Hematopoietic multipotent progenitor cell treated with erythropoietin and hydrocortisone succinate and interleukin-3 and kit ligand, for 17 days (in vitro differentiated cells): ENCODE data around the gene PLEKHA1.

Source experiments
- DNase-seq: peaks from one replicate; pipeline ENCODE4 v3.0.0-alpha.2; 2015; ENCODE audit warnings: low spot score

PLEKHA1 gene

GRCh38 chr10:122347170-122347841 lies 27.2 kb upstream of the PLEKHA1 start:
- no peak for DNase-seq

DNA sequence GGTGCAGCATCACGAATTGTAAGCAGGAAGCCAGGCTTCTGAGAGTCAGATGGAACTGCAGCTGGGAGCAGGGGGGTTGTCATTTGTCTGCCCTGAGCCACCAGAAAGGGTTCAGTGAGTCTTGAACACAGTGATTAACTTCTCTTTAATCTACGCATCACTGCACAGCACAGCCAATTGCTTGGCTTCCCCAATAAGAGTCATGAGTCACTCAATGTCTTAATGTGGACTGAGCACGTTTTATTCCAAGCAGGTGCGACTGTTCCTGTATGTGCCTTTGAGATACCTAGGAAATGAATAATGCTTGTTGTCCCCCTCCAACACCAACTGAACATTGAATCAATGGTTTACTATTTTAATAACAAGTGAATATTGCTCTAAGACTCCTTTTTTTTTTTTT lies 26.0 kb upstream of the PLEKHA1 start:
- no peak for DNase-seq

DNA sequence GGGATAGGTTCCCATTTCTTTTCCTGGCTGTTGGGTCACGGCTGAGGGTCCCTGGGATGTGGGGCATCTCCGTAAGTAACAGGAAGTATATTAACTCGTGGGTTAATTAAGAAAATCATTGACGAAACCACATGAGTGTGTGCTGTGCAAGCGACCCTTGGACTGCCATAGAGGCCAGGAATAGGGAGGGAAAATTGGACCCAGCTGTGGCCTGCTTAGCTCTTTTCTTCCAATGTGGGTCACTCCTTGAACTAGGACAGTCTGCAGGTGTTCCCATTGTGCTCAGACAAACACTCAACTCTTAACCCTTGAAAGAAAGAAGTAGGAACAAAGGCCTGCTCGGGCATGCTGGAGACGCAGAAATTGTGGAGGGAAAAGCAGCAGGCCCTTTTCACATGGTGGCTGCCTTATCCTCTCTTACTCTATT lies 25.6 kb upstream of the PLEKHA1 start:
- DNase-seq: no peak

DNA sequence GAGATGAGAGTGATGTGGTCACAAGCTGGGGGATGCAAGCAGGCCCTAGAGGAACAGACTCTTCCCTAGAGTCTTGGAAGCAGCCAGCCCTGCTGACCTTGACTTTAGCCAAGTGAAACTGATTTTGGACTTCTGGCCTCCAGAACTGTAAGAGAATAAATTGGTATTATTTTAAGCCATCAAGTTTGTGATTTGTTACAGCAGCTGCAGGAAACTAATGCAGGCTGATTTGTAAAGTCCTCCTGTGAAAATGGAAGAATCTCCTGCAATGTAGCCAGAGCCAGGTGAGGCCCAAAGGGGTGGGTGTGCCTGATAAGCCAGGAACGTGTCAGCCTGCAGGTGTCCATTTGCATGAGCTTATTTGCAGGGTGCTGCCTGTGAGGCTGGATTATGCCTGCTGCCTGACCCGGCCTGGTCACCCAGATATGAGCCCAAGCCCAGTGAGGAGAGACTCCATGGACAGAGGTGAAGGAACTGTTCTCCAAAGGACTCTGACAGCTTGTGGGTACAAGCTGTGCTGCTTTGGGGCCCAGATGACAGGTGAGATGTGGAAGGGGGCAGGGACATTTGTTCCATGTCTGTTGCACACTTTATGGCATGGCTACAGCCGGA lies 24.6 kb upstream of the PLEKHA1 start:
- no peak for DNase-seq

DNA sequence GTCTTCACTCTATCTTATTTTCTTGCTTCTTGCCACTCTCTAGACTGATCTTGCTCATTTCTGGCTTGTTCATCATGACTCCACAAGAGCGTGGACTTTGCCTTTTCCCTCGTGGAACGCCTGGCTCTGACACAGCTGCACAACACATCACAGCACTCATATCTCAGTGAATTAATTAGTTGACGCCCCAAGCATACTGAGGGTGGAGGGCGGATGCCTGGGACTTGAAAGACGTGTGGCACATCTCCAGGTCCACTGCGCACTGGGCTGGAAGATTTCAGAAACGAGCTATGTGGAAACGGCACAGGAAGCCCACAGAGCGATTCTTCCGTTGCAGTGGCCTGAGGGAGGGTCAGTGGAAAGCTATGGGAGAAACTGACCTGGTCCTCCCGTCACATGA lies 23.6 kb upstream of the PLEKHA1 start:
- no peak for DNase-seq

GRCh38 chr10:122352817-122353525 lies 21.5 kb upstream of the PLEKHA1 start:
- DNase-seq: no peak

DNA sequence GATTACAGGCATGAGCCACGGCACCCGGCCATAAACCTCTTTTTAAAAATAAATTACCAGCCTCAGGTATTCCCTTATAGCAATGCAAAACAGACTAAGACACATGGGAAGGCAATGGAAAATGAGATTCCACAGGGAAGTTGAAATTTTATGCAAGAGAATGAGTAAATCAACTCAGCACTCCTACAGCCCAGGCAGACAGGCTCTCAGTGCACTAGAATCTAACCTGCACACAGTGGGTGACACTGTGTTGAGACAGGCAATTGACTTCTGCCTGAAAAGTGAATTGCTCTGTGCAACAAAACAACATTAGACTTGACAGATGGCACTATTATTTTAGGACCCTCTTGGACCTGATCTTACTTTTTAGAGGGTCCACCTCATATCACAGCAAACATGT lies 20.1 kb upstream of the PLEKHA1 start:
- no peak for DNase-seq

GRCh38 chr10:122357685-122358084 lies 16.8 kb upstream of the PLEKHA1 start:
- DNase-seq: no peak

DNA sequence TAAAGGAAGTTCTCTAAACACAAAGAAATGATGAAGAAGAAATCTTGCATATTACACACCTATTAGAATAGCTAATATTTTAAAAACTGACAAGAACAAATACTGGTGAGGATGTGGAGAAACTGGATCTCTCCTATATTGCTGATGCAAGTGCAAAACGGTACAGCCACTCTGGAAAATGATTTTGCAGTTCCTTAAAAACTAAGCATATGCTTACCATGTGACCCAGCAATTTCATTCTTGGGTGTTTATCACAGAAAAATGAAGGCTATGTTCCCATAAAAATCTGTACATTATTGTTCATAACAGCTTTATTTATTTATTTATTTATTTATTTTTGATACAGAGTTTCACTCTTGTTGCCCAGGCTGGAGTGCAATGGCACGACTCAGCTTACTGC lies 14.9 kb upstream of the PLEKHA1 start:
- no peak for DNase-seq

DNA sequence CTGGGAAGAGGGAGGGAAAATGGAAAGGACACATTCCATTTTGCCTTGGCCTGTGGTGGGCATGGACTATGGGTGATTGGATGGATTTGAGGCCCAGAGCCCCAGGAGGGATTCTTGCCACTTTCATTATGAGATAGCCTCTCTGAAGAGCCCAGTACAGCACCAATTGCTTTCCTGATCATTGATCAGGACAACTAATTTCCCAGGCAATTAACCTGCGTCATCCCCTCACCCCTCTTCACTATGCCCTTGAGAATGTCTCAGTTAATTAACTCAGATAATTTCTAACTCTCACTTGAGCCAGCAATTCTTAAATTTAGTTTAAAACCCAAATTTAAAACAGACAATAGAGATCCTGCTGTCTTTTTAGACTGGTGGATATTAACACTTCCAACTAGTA lies 13.5 kb upstream of the PLEKHA1 start:
- DNase-seq: no peak

- DNase-seq: no peak
Measured at GRCh38 chr10:122362031-122362592, 12.4 kb upstream of the PLEKHA1 start.

DNA sequence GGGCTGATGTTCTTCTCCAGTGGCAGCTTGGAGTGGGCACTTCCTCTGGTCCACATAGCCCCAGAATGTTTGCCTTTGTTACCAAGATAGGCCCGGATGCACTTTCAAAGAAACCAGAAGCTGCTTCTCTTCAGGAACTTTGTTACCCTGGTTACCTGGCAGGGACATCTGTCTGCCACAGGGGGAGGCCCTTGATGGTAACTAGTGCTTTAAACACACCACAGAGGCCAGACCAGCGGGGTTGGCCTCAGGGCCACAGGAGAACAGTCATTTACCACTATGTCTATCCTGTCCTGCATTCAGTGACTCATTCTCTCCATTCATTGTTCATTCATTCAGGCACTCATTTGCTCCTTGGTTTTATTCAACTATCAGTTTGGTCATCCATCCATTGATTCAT lies 11.9 kb upstream of the PLEKHA1 start:
- no peak for DNase-seq

DNA sequence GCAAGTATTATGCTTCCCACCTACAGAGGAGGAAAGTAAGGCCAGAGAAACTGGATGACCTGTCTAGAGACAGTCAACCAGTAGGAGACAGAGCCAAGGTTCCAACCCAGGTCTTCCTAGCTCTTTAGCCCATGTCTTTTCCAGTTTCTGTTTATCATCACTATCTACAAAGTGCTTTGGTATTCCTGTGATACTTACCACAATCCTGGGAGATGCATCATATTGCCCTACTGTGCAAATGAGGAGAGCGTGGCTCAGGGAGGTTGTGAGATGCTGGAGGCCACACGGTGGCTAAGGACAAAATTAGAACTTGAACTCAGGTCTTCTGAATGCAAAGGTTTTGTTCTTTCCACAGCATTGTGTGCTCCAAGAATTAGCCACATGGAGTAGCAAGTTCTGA lies 11.2 kb upstream of the PLEKHA1 start:
- DNase-seq: no peak

GRCh38 chr10:122363722-122364463 lies 10.6 kb upstream of the PLEKHA1 start:
- no peak for DNase-seq

DNA sequence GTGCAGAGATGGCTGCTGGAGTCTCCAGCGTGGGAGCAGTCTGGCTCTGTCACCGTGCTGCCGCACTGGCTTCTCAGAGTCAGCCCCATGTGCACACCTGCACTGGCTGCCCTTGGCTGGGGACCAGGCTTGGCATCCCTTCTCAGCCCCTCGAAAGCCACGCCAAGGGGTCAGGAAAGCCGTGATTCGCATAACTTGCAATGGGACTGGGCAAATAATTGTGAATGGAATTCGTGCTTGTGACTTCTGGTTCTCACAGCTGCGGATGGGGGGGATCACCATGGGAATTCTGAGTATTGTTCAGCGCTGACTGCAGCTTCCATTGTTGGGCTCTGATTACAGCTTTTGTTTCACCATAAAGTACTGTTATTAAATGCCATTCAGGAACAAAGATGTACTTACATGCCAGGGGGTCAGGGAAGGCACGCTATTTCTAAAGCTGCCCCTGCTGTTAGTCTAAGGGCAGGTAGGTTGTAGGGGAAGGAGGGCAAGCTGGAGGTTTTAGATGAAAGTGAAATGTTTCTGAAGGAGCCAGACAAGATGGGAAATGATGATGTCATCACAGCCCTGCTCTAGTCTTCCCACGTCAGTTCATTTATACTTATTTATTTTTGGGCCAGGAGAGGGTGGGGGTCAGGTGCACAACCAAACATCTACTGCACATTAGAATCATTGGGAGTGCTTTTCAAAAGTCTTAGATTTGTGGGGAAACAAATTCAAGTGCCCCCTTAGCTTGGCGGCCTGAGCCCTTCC lies 5.8 kb upstream of the PLEKHA1 start:
- DNase-seq: no peak

GRCh38 chr10:122373108-122373507 lies 1.4 kb upstream of the PLEKHA1 start:
- DNase-seq: no peak

DNA sequence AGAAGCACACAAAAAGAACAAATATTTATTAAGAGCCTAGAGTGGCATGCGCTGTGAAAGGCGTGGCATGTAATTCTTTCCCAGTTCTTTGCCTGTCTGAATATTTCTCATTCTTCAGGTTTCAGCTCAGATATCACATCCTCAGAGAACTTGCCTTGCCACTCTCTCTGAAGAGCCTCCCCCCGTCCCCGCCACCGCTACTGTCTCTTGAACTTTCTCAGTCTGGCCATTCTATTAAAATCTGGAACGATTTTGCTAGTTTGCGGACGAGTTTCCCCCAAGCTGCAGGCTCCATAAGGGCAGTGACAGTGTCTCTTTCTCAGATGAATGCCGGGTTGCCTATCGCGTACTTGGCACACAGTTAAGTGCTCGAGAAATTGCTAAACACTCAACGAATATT lies 787 bp upstream of the PLEKHA1 start:
- no peak for DNase-seq

- DNase-seq: no peak
Measured at GRCh38 chr10:122374859-122375678, 561 bp downstream of the PLEKHA1 start.

- no peak for DNase-seq
Measured at GRCh38 chr10:122375679-122376160, 1.2 kb downstream of the PLEKHA1 start.

DNA sequence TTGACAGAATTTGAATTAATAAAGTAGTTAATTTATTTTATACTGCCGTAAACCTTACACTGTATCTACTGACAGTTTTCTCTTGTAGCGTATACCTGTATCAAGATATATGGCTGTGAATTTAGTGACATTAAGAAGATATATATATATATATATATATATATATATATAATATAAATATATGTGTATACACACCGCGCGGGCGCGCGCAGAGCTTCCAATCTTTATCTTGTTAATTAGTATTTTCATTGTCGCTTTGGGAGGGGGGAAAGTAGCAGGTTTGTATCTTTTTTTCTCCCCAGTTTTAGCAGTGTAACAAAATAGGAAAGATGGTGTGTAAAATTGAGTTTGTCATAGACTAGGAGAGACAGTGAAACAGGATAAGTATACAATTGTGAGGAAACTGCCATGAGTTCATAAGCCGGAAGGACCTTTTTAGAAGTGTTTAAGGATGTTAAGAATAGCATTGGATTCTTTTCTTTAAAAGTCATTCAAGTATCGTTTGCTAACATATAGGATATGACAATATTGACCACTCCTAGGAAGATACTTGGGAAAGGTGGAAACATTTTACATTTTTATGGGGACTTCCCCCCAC lies 2.0 kb downstream of the PLEKHA1 start:
- DNase-seq: no peak
